K562 (cell line): ENCODE results near the gene FBXL22. TPM values are rescaled to one million over a fixed set of nuclear protein-coding genes. Genes with fewer than 3 reads are reported as not detected.
"Not testable (repeated sequence)": the region's sequence is repeated elsewhere in the genome, so short reads cannot be mapped to it uniquely, and the experiment has no call there.

Source experiments
- ATAC-seq: fragments of 200-7000 bp; cut with Tn5 transposase; 3 replicates; pipeline ENCODE4 v1.9.1; 2020; ENCODE audit warnings: moderate library complexity
- BruUV-seq: library from RNA; stranded (reverse); fragments of 400-500 nt; replicated peaks from 2 replicates; lab custom pipeline; 2021; lab: Mats Ljungman, UMichigan
- CTCF ChIA-PET: fragments of 300-600 bp; formaldehyde crosslinking; extraction: SDS; loops from one replicate; lab custom pipeline; 2021; ENCODE audit warnings: low intra/inter-chr PET ratio; lab: Yijun Ruan, JAX
- POLR2A ChIA-PET: fragments of 300-600, 350-650 bp; sonication (Branson Sonifier 250); formaldehyde crosslinking; extraction: SDS; loops from one replicate; lab custom pipeline; 2021; ENCODE audit warnings: antibody characterized with exemption, inconsistent platforms; lab: Yijun Ruan, JAX
- DNase-seq, 4 experiments: peaks; one replicate each; pipeline versions ENCODE4 v3.0.0 to v3.0.0-alpha.2; 2011 to 2018; ENCODE audit warnings: low spot score in 3 of 4, mixed read lengths in 3 of 4; ENCODE audit errors: extremely low read depth in 1 of 4
- FAIRE-seq: peaks from 2 replicates; lab custom pipeline; 2011; peaks lifted over from hg19 to GRCh38; lab: Jason Lieb, UNC
- H2AFZ ChIP-seq: 2 replicates; pipeline ENCODE4 v1.6.0; 2011; ENCODE audit warnings: low read depth, low read length, control low read depth, inconsistent platforms
- H3K27ac ChIP-seq: fragments of 200-600 bp; 3 replicates; pipeline ENCODE4 v1.8.0; 2011; ENCODE audit warnings: low read depth, mild to moderate bottlenecking, control low read depth, inconsistent platforms, low read length, moderate library complexity, mixed read lengths; ENCODE audit errors: extremely low read depth
- H3K27me3 ChIP-seq, 2 experiments: fragments of 300-600 bp in 1 of 2; 2 replicates in 1 of 2; 3 replicates in 1 of 2; pipeline versions ENCODE4 v1.6.0 to v1.8.0; 2011; ENCODE audit warnings: inconsistent platforms in 2 of 2, low read length in 2 of 2, mild to moderate bottlenecking in 1 of 2, mixed read lengths in 1 of 2, moderate library complexity in 1 of 2; ENCODE audit not compliant: control insufficient read depth in 2 of 2, insufficient read depth in 2 of 2
- H3K36me3 ChIP-seq: fragments of 300-600 bp; 3 replicates; pipeline ENCODE4 v1.8.0; 2011; ENCODE audit warnings: mild to moderate bottlenecking, low read length, inconsistent platforms; ENCODE audit not compliant: control insufficient read depth, insufficient read depth
- H3K4me1 ChIP-seq, 2 experiments: fragments of 200-600 bp in 1 of 2; replicated peaks in 1 of 2; 2 replicates in 1 of 2; 3 replicates in 1 of 2; pipeline versions ENCODE4 v1.5.1 to v1.8.0; 2011; ENCODE audit warnings: inconsistent platforms in 2 of 2, low read length in 2 of 2, mild to moderate bottlenecking in 1 of 2, mixed read lengths in 1 of 2, moderate library complexity in 1 of 2; ENCODE audit not compliant: control insufficient read depth in 2 of 2, insufficient read depth in 2 of 2
- H3K4me2 ChIP-seq: 2 replicates; pipeline ENCODE4 v1.6.1; 2011; ENCODE audit warnings: low read length, control low read depth, inconsistent platforms, mixed read lengths; ENCODE audit not compliant: insufficient read depth
- H3K4me3 ChIP-seq: fragments of 200-600 bp; sonication (generic), shearing (Covaris generic); 2 replicates; pipeline ENCODE4 v1.5.1; 2016; ENCODE audit warnings: control low read depth, inconsistent platforms
- H3K79me2 ChIP-seq: fragments of 200-600 bp; 3 replicates; pipeline ENCODE4 v1.8.0; 2011; ENCODE audit warnings: low read length, inconsistent platforms; ENCODE audit not compliant: control insufficient read depth, insufficient read depth
- H3K9ac ChIP-seq, 2 experiments: 2 replicates each; pipeline versions ENCODE4 v1.6.0 to v1.6.1; 2011; ENCODE audit warnings: low read depth in 2 of 2, low read length in 2 of 2, control low read depth in 1 of 2, inconsistent platforms in 1 of 2, mild to moderate bottlenecking in 1 of 2, mixed read lengths in 1 of 2; ENCODE audit not compliant: insufficient read depth in 1 of 2
- H3K9me1 ChIP-seq: one replicate; pipeline ENCODE4 v1.6.0; 2011; ENCODE audit warnings: inconsistent platforms, mild to moderate bottlenecking, low read length, moderate library complexity; ENCODE audit not compliant: control insufficient read depth, insufficient read depth
- H3K9me3 ChIP-seq: replicated peaks from 2 replicates; pipeline ENCODE4 v1.5.1; 2011; ENCODE audit warnings: low read depth, low read length, inconsistent platforms; ENCODE audit not compliant: control insufficient read depth, insufficient read depth
- H4K20me1 ChIP-seq: replicated peaks from 2 replicates; pipeline ENCODE4 v1.6.1; 2011; ENCODE audit warnings: low read length, inconsistent platforms, mixed read lengths; ENCODE audit not compliant: control insufficient read depth, insufficient read depth
- C11orf30 ChIP-seq: fragments of 450-650 bp; IDR thresholded peaks from 2 replicates; pipeline ENCODE4 v1.6.1; 2016; ENCODE audit warnings: low read depth, mild to moderate bottlenecking
- CREBBP ChIP-seq: IDR thresholded peaks from one replicate; pipeline ENCODE4 v1.6.1; 2012; ENCODE audit warnings: low read depth, mild to moderate bottlenecking, control low read depth, inconsistent platforms, low read length
- SIN3B ChIP-seq: fragments of 450-650 bp; IDR thresholded peaks from 2 replicates; pipeline ENCODE4 v1.6.1; 2017; ENCODE audit warnings: low read depth, mild to moderate bottlenecking, moderate library complexity
- SLC30A9 ChIP-seq: fragments of 250-450 bp; sonication (Bioruptor Pico); IDR thresholded peaks from 2 replicates; pipeline ENCODE4 v1.8.0; 2022; ENCODE audit warnings: mild to moderate bottlenecking, moderate library complexity
- SP1 ChIP-seq: sonication (generic); formaldehyde crosslinking; IDR thresholded peaks from 2 replicates; pipeline ENCODE4 v1.8.1; 2022; ENCODE audit warnings: mild to moderate bottlenecking, missing genetic modification reagents
- TCF7 ChIP-seq: sonication (generic); IDR thresholded peaks from 2 replicates; pipeline ENCODE4 v1.6.1; 2016; ENCODE audit warnings: antibody characterized with exemption, borderline replicate concordance
- TEAD4 ChIP-seq, 2 experiments: sonication (generic) in 1 of 2; formaldehyde crosslinking in 1 of 2; IDR thresholded peaks; 2 replicates each; pipeline versions ENCODE4 v1.6.1 to v1.8.0; 2012 to 2022; ENCODE audit warnings: borderline replicate concordance in 1 of 2, inconsistent platforms in 1 of 2, low read length in 1 of 2, mild to moderate bottlenecking in 1 of 2, missing genetic modification reagents in 1 of 2
- ZNF175 ChIP-seq: fragments of 200-800 bp; sonication (Bioruptor generic); IDR thresholded peaks from 2 replicates; pipeline ENCODE4 v1.6.1; 2016; ENCODE audit warnings: low read depth, mild to moderate bottlenecking, missing genetic modification characterization, missing compliant biosample characterization
- ZNF507 ChIP-seq: conservative IDR thresholded peaks from 2 replicates; pipeline ENCODE4 v1.6.1; 2017; ENCODE audit warnings: missing genetic modification characterization, missing compliant biosample characterization
- ZNF785 ChIP-seq: fragments of 250-450 bp; sonication (Bioruptor Pico); IDR thresholded peaks from 2 replicates; pipeline ENCODE4 v1.4.0; 2020; ENCODE audit warnings: mild to moderate bottlenecking
- WGBS: fragments of 100-300 bp; shearing (Covaris generic); methylation state at CpG from one replicate; pipeline ENCODE4 v1.1.6; 2016; ENCODE audit warnings: low coverage, mixed read lengths; ENCODE audit not compliant: insufficient coverage; ENCODE audit errors: missing lambda C conversion rate; 5-methylcytosine and 5-hydroxymethylcytosine counted together
- in situ Hi-C: fragments of 300-500 bp; cut with MboI; formaldehyde crosslinking; loops from 4 replicates; pipeline ENCODE4 v1.15.0; 2018; ENCODE audit warnings: inconsistent platforms, mixed read lengths
- intact Hi-C: fragments of 100-400 bp; cut with micrococcal nuclease; formaldehyde crosslinking; loops from 2 replicates; pipeline ENCODE4 v1.14.2; 2022
- polyA plus RNA-seq, 8 experiments: library from polyadenylated mRNA; depleted of rRNA in 4 of 8; stranded (reverse) in 5 of 8; unstranded in 3 of 8; fragments of >200 nt; fragmentation: Nextera tagmentation in 2 of 8; fragmentation: Illumina TruSeq in 1 of 8; extraction: Ambion mirVana in 2 of 8; extraction: Trizol in 1 of 8; gene quantifications; 2 replicates each; pipeline versions ENCODE4 v1.2.1 to v1.2.3, GENCODE V29; 2011 to 2014; ENCODE audit warnings: inconsistent platforms in 1 of 8, missing spikeins in 1 of 8
- total RNA-seq, 7 experiments: library from RNA; depleted of rRNA in 6 of 7; stranded (reverse); fragments of >200 nt in 6 of 7; fragmentation: Illumina TruSeq in 2 of 7; extraction: Trizol in 2 of 7; gene quantifications; 2 replicates each; pipeline versions ENCODE4 v1.2.1 to v1.2.3, GENCODE V29; 2011 to 2021; ENCODE audit warnings: low replicate concordance in 1 of 7
- TF ChIP-seq, protein P1 (sequence below): sonication (generic); formaldehyde crosslinking; IDR thresholded peaks from 2 replicates; pipeline ENCODE4 v1.8.1; 2023; ENCODE audit warnings: missing genetic modification reagents, mild to moderate bottlenecking, borderline replicate concordance

Gene FBXL22
- total and polyA plus RNA-seq, 9 of the 15 experiments (the other 6 are each of a cell fraction or from before 2014, with no cell fraction given), result not detected

DNA sequence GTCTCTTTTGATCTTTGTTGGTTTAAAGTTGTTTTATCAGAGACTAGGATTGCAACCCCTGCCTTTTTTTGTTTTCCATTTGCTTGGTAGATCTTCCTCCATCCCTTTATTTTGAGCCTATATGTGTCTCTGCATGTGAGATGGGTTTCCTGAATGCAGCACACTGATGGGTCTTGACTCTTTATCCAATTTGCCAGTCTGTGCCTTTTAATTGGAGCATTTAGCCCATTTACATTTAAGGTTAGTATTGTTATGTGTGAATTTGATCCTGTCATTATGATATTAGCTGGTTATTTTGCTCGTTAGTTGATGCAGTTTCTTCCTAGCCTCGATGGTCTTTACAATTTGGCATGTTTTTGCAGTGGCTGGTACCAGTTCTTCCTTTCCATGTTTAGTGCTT is 23.6 kb downstream of the FBXL22 start:
- not testable (repeated sequence) for H3K9me3 ChIP-seq

DNA sequence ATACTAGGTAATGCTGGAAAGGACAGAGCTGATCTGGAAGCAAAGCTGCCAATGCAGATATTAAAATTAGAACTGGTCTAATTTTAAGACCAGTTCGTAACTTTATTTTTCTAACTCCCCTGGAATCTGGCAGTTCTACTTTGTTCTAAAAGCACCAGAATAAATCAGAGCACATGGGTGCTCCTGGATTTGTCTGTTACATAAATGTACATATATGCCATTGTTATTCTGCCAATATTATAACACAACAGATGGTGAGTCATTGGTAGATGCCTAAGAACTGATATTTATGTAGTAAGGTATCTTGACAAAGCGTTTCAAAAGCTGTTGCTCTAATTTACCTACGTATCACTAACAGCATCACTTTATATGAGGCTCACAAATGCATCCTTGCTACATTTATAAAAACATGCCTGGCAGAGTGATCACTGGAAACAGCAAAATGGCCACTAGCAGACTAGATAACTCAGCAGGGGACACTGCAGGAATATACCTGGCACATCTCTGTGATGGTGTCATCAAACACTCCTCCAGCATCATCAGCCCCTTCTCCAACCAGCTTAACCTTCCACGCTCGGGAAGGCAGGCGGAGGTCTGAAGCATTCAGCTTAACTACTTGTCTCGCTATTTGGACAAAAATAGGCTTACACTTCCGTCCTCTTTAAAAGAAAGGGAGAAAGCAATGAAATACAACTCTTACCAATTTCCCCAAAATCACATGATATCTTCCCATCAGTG is 26.2 kb downstream of the FBXL22 start:
- in situ Hi-C loops, result no loop called here
- Histone ChIP-seq H3K27ac (no peak overlapping the region), H3K27me3 (no peaks in the 10 kb centered on the region), H2AFZ (no peak overlapping the region), H3K9me1 (no peaks in the 10 kb centered on the region), H3K79me2 (no peaks in the 10 kb centered on the region), H3K9me3 (no peaks in the 10 kb centered on the region), H4K20me1 (no peaks in the 10 kb centered on the region), H3K4me1 (no peaks in the 10 kb centered on the region), H3K4me2 (no peak overlapping the region), H3K36me3 (peaks cover 66% of the 10 kb centered on the region), H3K9ac (no peak overlapping the region), H3K4me3 (no peak overlapping the region)
- intact Hi-C loops, result no loop called here
- no TSS peak for BruUV-seq
- DNase-seq, result no peak
- ATAC-seq, result no peak
- no peak for FAIRE-seq
- POLR2A ChIA-PET, result interaction anchor here (0.6 to 1.3 kb wide), 3 partner anchors 9 to 12 kb away, joined by 3 to 4 read pairs (median 3); no protein-coding TSS in a partner anchor
- WGBS, result 95% methylated on average over 8 of the region's 8 CpGs
- CTCF ChIA-PET, result no interaction called here
- TF ChIP-seq TEAD4 (IDR thresholded peaks at IDR 0.05; ENCODE audit: low read length) (no peak), TEAD4 (CRISPR knock-in tag; IDR thresholded peaks at IDR 0.05; ENCODE audit: borderline replicate concordance) (no peak), SP1 (CRISPR knock-in tag) (no peak), TCF7 (no peak), C11orf30 (no peak), SIN3B (no peak), SLC30A9 (CRISPR knock-in tag) (no peak), ZNF785 (no peak), CREBBP (no peak), ZNF175 (CRISPR knock-in tag) (no peak)
- TF ChIP-seq, protein P1, sequence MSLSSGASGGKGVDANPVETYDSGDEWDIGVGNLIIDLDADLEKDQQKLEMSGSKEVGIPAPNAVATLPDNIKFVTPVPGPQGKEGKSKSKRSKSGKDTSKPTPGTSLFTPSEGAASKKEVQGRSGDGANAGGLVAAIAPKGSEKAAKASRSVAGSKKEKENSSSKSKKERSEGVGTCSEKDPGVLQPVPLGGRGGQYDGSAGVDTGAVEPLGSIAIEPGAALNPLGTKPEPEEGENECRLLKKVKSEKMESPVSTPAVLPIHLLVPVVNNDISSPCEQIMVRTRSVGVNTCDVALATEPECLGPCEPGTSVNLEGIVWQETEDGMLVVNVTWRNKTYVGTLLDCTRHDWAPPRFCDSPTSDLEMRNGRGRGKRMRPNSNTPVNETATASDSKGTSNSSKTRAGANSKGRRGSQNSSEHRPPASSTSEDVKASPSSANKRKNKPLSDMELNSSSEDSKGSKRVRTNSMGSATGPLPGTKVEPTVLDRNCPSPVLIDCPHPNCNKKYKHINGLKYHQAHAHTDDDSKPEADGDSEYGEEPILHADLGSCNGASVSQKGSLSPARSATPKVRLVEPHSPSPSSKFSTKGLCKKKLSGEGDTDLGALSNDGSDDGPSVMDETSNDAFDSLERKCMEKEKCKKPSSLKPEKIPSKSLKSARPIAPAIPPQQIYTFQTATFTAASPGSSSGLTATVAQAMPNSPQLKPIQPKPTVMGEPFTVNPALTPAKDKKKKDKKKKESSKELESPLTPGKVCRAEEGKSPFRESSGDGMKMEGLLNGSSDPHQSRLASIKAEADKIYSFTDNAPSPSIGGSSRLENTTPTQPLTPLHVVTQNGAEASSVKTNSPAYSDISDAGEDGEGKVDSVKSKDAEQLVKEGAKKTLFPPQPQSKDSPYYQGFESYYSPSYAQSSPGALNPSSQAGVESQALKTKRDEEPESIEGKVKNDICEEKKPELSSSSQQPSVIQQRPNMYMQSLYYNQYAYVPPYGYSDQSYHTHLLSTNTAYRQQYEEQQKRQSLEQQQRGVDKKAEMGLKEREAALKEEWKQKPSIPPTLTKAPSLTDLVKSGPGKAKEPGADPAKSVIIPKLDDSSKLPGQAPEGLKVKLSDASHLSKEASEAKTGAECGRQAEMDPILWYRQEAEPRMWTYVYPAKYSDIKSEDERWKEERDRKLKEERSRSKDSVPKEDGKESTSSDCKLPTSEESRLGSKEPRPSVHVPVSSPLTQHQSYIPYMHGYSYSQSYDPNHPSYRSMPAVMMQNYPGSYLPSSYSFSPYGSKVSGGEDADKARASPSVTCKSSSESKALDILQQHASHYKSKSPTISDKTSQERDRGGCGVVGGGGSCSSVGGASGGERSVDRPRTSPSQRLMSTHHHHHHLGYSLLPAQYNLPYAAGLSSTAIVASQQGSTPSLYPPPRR (CRISPR knock-in tag), result no peak

More for the DNA sequence above, 23.6 kb downstream of the FBXL22 start:
- H3K4me1 ChIP-seq, FAIRE-seq, H3K9me1 ChIP-seq, H3K9ac ChIP-seq, H3K4me2 ChIP-seq, H2AFZ ChIP-seq, H3K4me3 ChIP-seq, H3K27me3 ChIP-seq, POLR2A ChIA-PET, in situ Hi-C loops, H3K27ac ChIP-seq, DNase-seq, H3K79me2 ChIP-seq, intact Hi-C loops, ATAC-seq, BruUV-seq, H4K20me1 ChIP-seq, CTCF ChIA-PET: not testable (repeated sequence)
- WGBS, result no CpG with 5 or more reads among the region's 2 CpGs
- H3K36me3 ChIP-seq, result peaks cover 51% of the 10 kb centered on the region
- TF ChIP-seq ZNF507, result peak; percentile 95
